ENCODE data around the gene KRTAP25-1. TPM values are rescaled to one million over a fixed set of nuclear protein-coding genes. Genes with fewer than 3 reads are reported as not detected.

Gene KRTAP25-1, protein sequence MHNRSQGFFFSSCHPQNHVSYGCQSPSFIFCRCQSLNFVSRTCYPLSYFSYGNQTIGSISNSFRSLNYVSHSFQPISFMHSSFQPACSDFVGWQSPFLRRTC
- not detected for polyA plus RNA-seq (2013, experiment 1 of 2)
- polyA plus RNA-seq (2013, experiment 2 of 2): not detected

- H3K27ac ChIP-seq (ENCODE audit: low read depth, low read length, severe bottlenecking): no peak within 1 kb of the TSS
- no peaks in the 10 kb centered on the region for H3K9me3 ChIP-seq (ENCODE audit: control insufficient read depth, low read length)
- WGBS, 2 experiments (ENCODE audit: insufficient coverage in 2 of 2): 96 to 100% methylated on average over 2 of the region's 2 CpGs
- no peak within 1 kb of the TSS for H3K4me3 ChIP-seq (ENCODE audit: extremely low read depth, insufficient read depth, low read length, poor library complexity, severe bottlenecking)
- no peaks in the 10 kb centered on the region for H3K4me1 ChIP-seq (ENCODE audit: control insufficient read depth, insufficient read depth, low read length, poor library complexity, severe bottlenecking)
- no peaks in the 10 kb centered on the region for H3K36me3 ChIP-seq (ENCODE audit: control insufficient read depth, insufficient read depth, low read length)
Measured at GRCh38 chr21:30289215-30289614, at the start of gene KRTAP25-1. Gene KRTAP25-1 (minus strand): TSS chr21:30289514. CDS start chr21:30289490, 24 bp downstream.

GRCh38 chr21:30338717-30339116 is 49.4 kb upstream of the KRTAP25-1 start:
- WGBS, 2 experiments (ENCODE audit: insufficient coverage in 2 of 2): 93 to 100% methylated on average over 1 to 4 of the region's 4 CpGs
- H3K36me3 ChIP-seq (ENCODE audit: control insufficient read depth, insufficient read depth, low read length): no peaks in the 10 kb centered on the region

DNA sequence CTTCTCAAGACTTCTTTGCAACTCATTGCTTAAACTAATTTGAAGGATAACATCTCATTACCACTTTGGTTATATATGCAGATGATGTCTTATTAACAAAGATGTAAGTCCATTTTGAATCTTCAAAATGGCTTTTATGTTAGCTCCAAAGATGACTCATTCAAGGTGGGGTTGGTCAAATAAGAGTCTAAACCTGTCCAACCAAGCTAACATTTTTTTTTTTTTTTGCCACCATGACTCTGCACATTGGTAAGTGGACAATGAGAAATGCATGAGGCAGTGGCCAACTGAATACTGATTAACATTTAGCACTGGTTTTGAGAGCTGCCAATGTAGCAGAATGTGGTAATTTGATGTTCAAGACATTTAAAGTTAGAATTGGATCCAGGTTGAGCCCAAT is 48.5 kb upstream of the KRTAP25-1 start:
- Histone ChIP-seq H3K9me3 (ENCODE audit: control insufficient read depth, low read length) (no peaks in the 10 kb centered on the region), H3K36me3 (ENCODE audit: control insufficient read depth, insufficient read depth, low read length) (no peaks in the 10 kb centered on the region), H3K4me3 (ENCODE audit: extremely low read depth, insufficient read depth, low read length, poor library complexity, severe bottlenecking) (no peak overlapping the region), H3K27ac (ENCODE audit: low read depth, low read length, severe bottlenecking) (no peak overlapping the region), H3K4me1 (ENCODE audit: control insufficient read depth, insufficient read depth, low read length, poor library complexity, severe bottlenecking) (no peaks in the 10 kb centered on the region)

More at GRCh38 chr21:30338717-30339116, 49.4 kb upstream of the KRTAP25-1 start:
- Histone ChIP-seq H3K4me1 (ENCODE audit: control insufficient read depth, insufficient read depth, low read length, poor library complexity, severe bottlenecking) (no peaks in the 10 kb centered on the region), H3K27ac (ENCODE audit: low read depth, low read length, severe bottlenecking) (no peak overlapping the region), H3K4me3 (ENCODE audit: extremely low read depth, insufficient read depth, low read length, poor library complexity, severe bottlenecking) (no peak overlapping the region), H3K9me3 (ENCODE audit: control insufficient read depth, low read length) (no peaks in the 10 kb centered on the region)

- Histone ChIP-seq H3K4me3 (ENCODE audit: extremely low read depth, insufficient read depth, low read length, poor library complexity, severe bottlenecking) (no peak within 1 kb of the TSS), H3K4me1 (ENCODE audit: control insufficient read depth, insufficient read depth, low read length, poor library complexity, severe bottlenecking) (no peaks in the 10 kb centered on the region), H3K27ac (ENCODE audit: low read depth, low read length, severe bottlenecking) (no peak within 1 kb of the TSS), H3K9me3 (ENCODE audit: control insufficient read depth, low read length) (no peaks in the 10 kb centered on the region), H3K36me3 (ENCODE audit: control insufficient read depth, insufficient read depth, low read length) (no peaks in the 10 kb centered on the region)
- 62 to 63% methylated on average over 4 of the region's 6 CpGs for WGBS, 2 experiments (ENCODE audit: insufficient coverage in 2 of 2)
Measured at GRCh38 chr21:30337276-30337744, 48.0 kb upstream of the KRTAP25-1 start, which contains the start of gene KRTAP27-1. Gene KRTAP27-1 (minus strand): TSS chr21:30337694. CDS start chr21:30337668, 26 bp downstream.

- Histone ChIP-seq H3K9me3 (ENCODE audit: control insufficient read depth, low read length) (no peaks in the 10 kb centered on the region), H3K4me1 (ENCODE audit: control insufficient read depth, insufficient read depth, low read length, poor library complexity, severe bottlenecking) (no peaks in the 10 kb centered on the region), H3K4me3 (ENCODE audit: extremely low read depth, insufficient read depth, low read length, poor library complexity, severe bottlenecking) (no peak overlapping the region), H3K36me3 (ENCODE audit: control insufficient read depth, insufficient read depth, low read length) (no peaks in the 10 kb centered on the region), H3K27ac (ENCODE audit: low read depth, low read length, severe bottlenecking) (no peak overlapping the region)
- WGBS, 2 experiments (ENCODE audit: insufficient coverage in 2 of 2): no CpG with 5 or more reads among the region's 2 CpGs
Measured at GRCh38 chr21:30336596-30336995, 47.3 kb upstream of the KRTAP25-1 start.

GRCh38 chr21:30333736-30334135 is 44.4 kb upstream of the KRTAP25-1 start:
- no peaks in the 10 kb centered on the region for H3K9me3 ChIP-seq (ENCODE audit: control insufficient read depth, low read length)
- WGBS, 2 experiments (ENCODE audit: insufficient coverage in 2 of 2): no CpG with 5 or more reads among the region's 3 CpGs
- no peak overlapping the region for H3K27ac ChIP-seq (ENCODE audit: low read depth, low read length, severe bottlenecking)
- H3K4me1 ChIP-seq (ENCODE audit: control insufficient read depth, insufficient read depth, low read length, poor library complexity, severe bottlenecking): no peaks in the 10 kb centered on the region
- no peaks in the 10 kb centered on the region for H3K36me3 ChIP-seq (ENCODE audit: control insufficient read depth, insufficient read depth, low read length)
- no peak overlapping the region for H3K4me3 ChIP-seq (ENCODE audit: extremely low read depth, insufficient read depth, low read length, poor library complexity, severe bottlenecking)

- no peak overlapping the region for H3K27ac ChIP-seq (ENCODE audit: low read depth, low read length, severe bottlenecking)
- no peaks in the 10 kb centered on the region for H3K36me3 ChIP-seq (ENCODE audit: control insufficient read depth, insufficient read depth, low read length)
- 100% methylated on average over 2 of the region's 2 CpGs; no CpG with 5 or more reads in 1 of the 2 experiments for WGBS, 2 experiments (ENCODE audit: insufficient coverage in 2 of 2)
- H3K4me1 ChIP-seq (ENCODE audit: control insufficient read depth, insufficient read depth, low read length, poor library complexity, severe bottlenecking): no peaks in the 10 kb centered on the region
- H3K9me3 ChIP-seq (ENCODE audit: control insufficient read depth, low read length): no peaks in the 10 kb centered on the region
- no peak overlapping the region for H3K4me3 ChIP-seq (ENCODE audit: extremely low read depth, insufficient read depth, low read length, poor library complexity, severe bottlenecking)
Measured at GRCh38 chr21:30332681-30333080, 43.4 kb upstream of the KRTAP25-1 start.

- no peaks in the 10 kb centered on the region for H3K36me3 ChIP-seq (ENCODE audit: control insufficient read depth, insufficient read depth, low read length)
- H3K4me3 ChIP-seq (ENCODE audit: extremely low read depth, insufficient read depth, low read length, poor library complexity, severe bottlenecking): no peak overlapping the region
- H3K4me1 ChIP-seq (ENCODE audit: control insufficient read depth, insufficient read depth, low read length, poor library complexity, severe bottlenecking): no peaks in the 10 kb centered on the region
- 80 to 88% methylated on average over 3 of the region's 4 CpGs for WGBS, 2 experiments (ENCODE audit: insufficient coverage in 2 of 2)
- H3K27ac ChIP-seq (ENCODE audit: low read depth, low read length, severe bottlenecking): no peak overlapping the region
- no peaks in the 10 kb centered on the region for H3K9me3 ChIP-seq (ENCODE audit: control insufficient read depth, low read length)
Measured at GRCh38 chr21:30329203-30329875, 40.0 kb upstream of the KRTAP25-1 start.

DNA sequence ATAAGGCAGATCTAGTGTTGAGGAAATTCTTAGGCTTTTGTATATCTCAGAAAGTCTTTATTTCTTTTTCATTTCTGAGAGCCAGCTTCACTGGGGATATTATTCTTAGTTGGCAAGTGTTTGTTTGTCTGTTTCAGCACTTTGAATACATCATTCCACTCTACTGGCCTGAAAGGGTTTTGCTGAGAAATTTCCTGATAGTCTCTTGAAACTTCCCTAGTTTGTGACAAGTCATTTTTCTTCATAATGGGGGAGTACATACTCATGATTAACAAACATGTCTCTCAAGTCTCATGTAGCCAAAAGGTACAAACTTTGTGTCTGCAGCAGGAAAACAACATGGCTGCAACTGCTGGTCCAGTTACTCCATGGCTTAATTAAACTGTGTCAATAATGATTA is 37.1 kb upstream of the KRTAP25-1 start:
- no peak overlapping the region for H3K27ac ChIP-seq (ENCODE audit: low read depth, low read length, severe bottlenecking)
- no peaks in the 10 kb centered on the region for H3K9me3 ChIP-seq (ENCODE audit: control insufficient read depth, low read length)
- H3K4me1 ChIP-seq (ENCODE audit: control insufficient read depth, insufficient read depth, low read length, poor library complexity, severe bottlenecking): no peaks in the 10 kb centered on the region
- H3K4me3 ChIP-seq (ENCODE audit: extremely low read depth, insufficient read depth, low read length, poor library complexity, severe bottlenecking): no peak overlapping the region
- H3K36me3 ChIP-seq (ENCODE audit: control insufficient read depth, insufficient read depth, low read length): no peaks in the 10 kb centered on the region

DNA sequence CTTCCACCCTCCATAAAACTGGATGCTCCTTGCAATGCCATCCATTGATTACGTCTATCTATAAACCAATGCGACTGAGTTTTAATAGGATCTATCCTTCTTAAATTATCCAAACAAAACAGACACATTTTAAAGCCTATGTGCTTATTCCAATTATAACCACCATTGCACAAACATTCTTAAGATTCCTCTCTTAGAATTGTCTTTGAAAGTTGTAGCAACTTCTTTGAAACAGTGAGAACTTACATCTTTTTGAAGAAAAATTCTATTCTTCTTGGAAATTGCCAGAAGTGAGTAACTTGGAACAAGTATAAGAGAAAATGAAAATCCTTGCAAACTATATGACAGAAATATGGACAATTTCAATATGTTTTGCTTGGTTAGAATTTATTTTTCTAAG is 30.9 kb upstream of the KRTAP25-1 start, which contains the start of gene KRTAP26-1:
Gene KRTAP26-1, minus strand, starts transcription at position 101 of the 400 bp plus-strand sequence. CDS start 280 bp downstream, outside the sequence.
- H3K27ac ChIP-seq (ENCODE audit: low read depth, low read length, severe bottlenecking): no peak within 1 kb of the TSS
- no peaks in the 10 kb centered on the region for H3K4me1 ChIP-seq (ENCODE audit: control insufficient read depth, insufficient read depth, low read length, poor library complexity, severe bottlenecking)
- WGBS, 2 experiments (ENCODE audit: insufficient coverage in 2 of 2): 84% methylated on average over 2 of the region's 2 CpGs; no CpG with 5 or more reads in 1 of the 2 experiments
- H3K4me3 ChIP-seq (ENCODE audit: extremely low read depth, insufficient read depth, low read length, poor library complexity, severe bottlenecking): no peak within 1 kb of the TSS
- H3K9me3 ChIP-seq (ENCODE audit: control insufficient read depth, low read length): no peaks in the 10 kb centered on the region
- no peaks in the 10 kb centered on the region for H3K36me3 ChIP-seq (ENCODE audit: control insufficient read depth, insufficient read depth, low read length)

DNA sequence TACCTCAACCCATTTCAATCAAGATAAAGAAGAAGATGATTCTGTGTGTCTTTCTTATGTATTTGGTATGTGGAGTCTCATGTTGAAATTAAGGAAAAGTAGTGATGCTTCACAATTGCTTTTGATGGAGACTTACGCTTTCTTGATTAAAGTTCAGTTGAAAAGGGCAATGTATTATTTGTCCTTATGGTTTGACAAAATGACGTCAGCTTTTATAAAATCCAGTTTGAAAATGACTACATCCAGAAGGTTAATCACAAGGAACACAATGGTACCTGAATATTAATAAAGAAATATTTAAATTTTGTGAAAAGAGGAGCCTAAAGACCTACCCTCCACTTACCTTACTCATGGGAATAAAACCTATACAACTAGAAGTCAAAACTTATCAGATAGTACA is 26.4 kb upstream of the KRTAP25-1 start:
- H3K9me3 ChIP-seq (ENCODE audit: control insufficient read depth, low read length): no peaks in the 10 kb centered on the region
- no peak overlapping the region for H3K27ac ChIP-seq (ENCODE audit: low read depth, low read length, severe bottlenecking)
- H3K4me1 ChIP-seq (ENCODE audit: control insufficient read depth, insufficient read depth, low read length, poor library complexity, severe bottlenecking): no peaks in the 10 kb centered on the region
- H3K4me3 ChIP-seq (ENCODE audit: extremely low read depth, insufficient read depth, low read length, poor library complexity, severe bottlenecking): no peak overlapping the region
- 63% methylated on average over 1 of the region's 2 CpGs; no CpG with 5 or more reads in 1 of the 2 experiments for WGBS, 2 experiments (ENCODE audit: insufficient coverage in 2 of 2)
- no peaks in the 10 kb centered on the region for H3K36me3 ChIP-seq (ENCODE audit: control insufficient read depth, insufficient read depth, low read length)
